ENCODE data around the gene DNAJB4. TPM values are rescaled to one million over a fixed set of nuclear protein-coding genes. Genes with fewer than 3 reads are reported as not detected.
A peak's percentile ranks its signal among the peaks of the same experiment; 100 is the strongest.

The DNAJB4 gene
- total RNA-seq, 2 experiments from 2014 or later = 19.2 to 22.7 TPM

DNA sequence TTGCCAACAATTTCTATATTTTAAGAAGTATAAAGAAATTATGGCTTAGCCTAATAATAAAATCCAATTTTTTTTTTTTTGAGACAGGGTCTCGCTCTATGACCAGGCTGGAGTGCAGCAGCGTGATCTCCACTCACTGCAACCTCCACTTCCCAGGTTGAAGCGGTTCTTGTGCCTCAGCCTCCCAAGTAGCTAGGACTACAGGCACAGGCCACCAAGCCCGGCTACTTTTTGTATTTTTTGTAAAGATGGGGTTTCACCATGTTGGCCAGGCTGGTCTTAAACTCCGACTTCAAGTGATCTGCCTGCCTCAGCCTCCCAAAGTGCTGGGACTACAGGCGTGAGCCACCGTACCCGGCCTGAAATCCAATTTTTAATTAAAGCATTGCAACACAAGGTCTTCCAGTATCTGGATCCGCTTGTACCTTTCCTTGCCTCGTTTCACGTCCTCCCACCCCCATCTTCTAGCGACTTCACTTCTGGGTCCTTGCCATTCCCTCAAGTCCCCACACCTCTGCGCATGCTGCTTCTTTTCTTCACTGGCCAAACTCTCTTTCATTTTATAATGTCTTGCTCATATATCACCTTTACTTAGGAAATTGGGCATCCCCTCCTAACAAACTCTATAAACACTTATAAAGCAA lies 28.2 kb upstream of the DNAJB4 start:
- ChIA-PET POLR2A (interaction anchor here (0.8 to 8.1 kb wide), 4 partner anchors 10 to 28 kb away, joined by 3 to 419 read pairs (median 37); partner anchors contain the start of gene DNAJB4), CTCF (interaction anchor here (0.6 kb wide), 1 partner anchor 180 kb away, joined by 3 read pairs; no protein-coding TSS in a partner anchor)
- Mint-ChIP-seq H3K36me3 (ENCODE audit: low read depth) (peaks cover 42% of the 10 kb centered on the region), H3K27ac (no peak overlapping the region), H3K9me3 (no peaks in the 10 kb centered on the region), H3K4me1 (ENCODE audit: low read depth) (peaks cover 52% of the 10 kb centered on the region), H3K27me3 (no peaks in the 10 kb centered on the region), H3K4me3 (no peak overlapping the region)
- peak overlapping the region; percentile 82 for H3K4me3 ChIP-seq (ENCODE audit: low read length)
- DNase-seq = peak in 3 of 14 experiments; percentile 13 to 35 (median 17)
- ATAC-seq (ENCODE audit: poor library complexity) = no peak
- H3K4me1 ChIP-seq (ENCODE audit: insufficient read depth, low read length) = peaks cover 50% of the 10 kb centered on the region
- no peaks in the 10 kb centered on the region for H3K27me3 ChIP-seq (ENCODE audit: control insufficient read depth in 1 of 2, insufficient read depth in 2 of 2, low read length in 2 of 2)
- H3K36me3 ChIP-seq (ENCODE audit: insufficient read depth, low read length) = peaks cover 23% of the 10 kb centered on the region
- TF ChIP-seq, protein P1, sequence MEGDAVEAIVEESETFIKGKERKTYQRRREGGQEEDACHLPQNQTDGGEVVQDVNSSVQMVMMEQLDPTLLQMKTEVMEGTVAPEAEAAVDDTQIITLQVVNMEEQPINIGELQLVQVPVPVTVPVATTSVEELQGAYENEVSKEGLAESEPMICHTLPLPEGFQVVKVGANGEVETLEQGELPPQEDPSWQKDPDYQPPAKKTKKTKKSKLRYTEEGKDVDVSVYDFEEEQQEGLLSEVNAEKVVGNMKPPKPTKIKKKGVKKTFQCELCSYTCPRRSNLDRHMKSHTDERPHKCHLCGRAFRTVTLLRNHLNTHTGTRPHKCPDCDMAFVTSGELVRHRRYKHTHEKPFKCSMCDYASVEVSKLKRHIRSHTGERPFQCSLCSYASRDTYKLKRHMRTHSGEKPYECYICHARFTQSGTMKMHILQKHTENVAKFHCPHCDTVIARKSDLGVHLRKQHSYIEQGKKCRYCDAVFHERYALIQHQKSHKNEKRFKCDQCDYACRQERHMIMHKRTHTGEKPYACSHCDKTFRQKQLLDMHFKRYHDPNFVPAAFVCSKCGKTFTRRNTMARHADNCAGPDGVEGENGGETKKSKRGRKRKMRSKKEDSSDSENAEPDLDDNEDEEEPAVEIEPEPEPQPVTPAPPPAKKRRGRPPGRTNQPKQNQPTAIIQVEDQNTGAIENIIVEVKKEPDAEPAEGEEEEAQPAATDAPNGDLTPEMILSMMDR (IDR thresholded peaks at IDR 0.05) = no peak
- H3K27ac ChIP-seq (ENCODE audit: low read depth in 1 of 2, low read length in 2 of 2) = peak overlapping the region; percentile 33 to 99
- intact Hi-C loops (cut with DNase I, micrococcal nuclease) = loop anchor here (2.0 to 10.0 kb wide), 4 partner anchors 199 to 292 kb away; partner anchors contain the start of genes MIGA1 (in 1 of the 2), USP33 (in 1 of the 2) and ZZZ3 (in 1 of the 2)
- H3K9me3 ChIP-seq (ENCODE audit: control insufficient read depth in 1 of 2, insufficient read depth in 1 of 2, low read length in 2 of 2) = no peaks in the 10 kb centered on the region

DNA sequence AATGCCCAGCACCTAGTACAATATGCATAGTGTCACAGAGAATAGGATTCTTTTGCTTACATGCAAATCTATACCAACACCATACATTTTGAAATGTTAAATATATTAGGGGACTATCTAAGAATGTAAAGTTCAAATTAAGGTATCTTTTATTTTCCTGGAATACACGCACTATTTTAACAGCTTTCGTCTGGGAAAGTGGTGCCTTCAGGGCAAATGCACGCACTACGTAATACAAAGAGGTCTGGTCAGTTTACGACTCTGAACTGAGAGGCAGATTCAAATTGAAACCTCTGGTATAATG lies 26.8 kb upstream of the DNAJB4 start:
- Mint-ChIP-seq H3K36me3 (ENCODE audit: low read depth) (peaks cover 33% of the 10 kb centered on the region), H3K27ac (no peak overlapping the region), H3K4me3 (no peak overlapping the region), H3K9me3 (no peaks in the 10 kb centered on the region), H3K27me3 (no peaks in the 10 kb centered on the region), H3K4me1 (ENCODE audit: low read depth) (peaks cover 43% of the 10 kb centered on the region)
- Histone ChIP-seq H3K36me3 (ENCODE audit: insufficient read depth, low read length) (peaks cover 23% of the 10 kb centered on the region), H3K27ac (ENCODE audit: low read depth in 1 of 2, low read length in 2 of 2) (peak overlapping the region; percentile 99), H3K27me3 (ENCODE audit: control insufficient read depth in 1 of 2, insufficient read depth in 2 of 2, low read length in 2 of 2) (no peaks in the 10 kb centered on the region), H3K4me3 (ENCODE audit: low read length) (peak overlapping the region; percentile 82), H3K9me3 (ENCODE audit: control insufficient read depth in 1 of 2, insufficient read depth in 1 of 2, low read length in 2 of 2) (no peaks in the 10 kb centered on the region), H3K4me1 (ENCODE audit: insufficient read depth, low read length) (peaks cover 42% of the 10 kb centered on the region)
- ChIA-PET POLR2A (interaction anchor here (0.9 to 8.1 kb wide), 19 partner anchors 11 to 1710 kb away, joined by 3 to 419 read pairs (median 8); partner anchors contain the start of genes DNAJB4, GIPC2, IFI44 and MIGA1), CTCF (interaction anchor here (0.8 to 3.1 kb wide), 4 partner anchors 13 to 295 kb away, joined by 3 to 19 read pairs (median 8); partner anchors contain the start of genes DNAJB4 and ZZZ3)
- no peak for DNase-seq
- TF ChIP-seq, protein P1 (IDR thresholded peaks at IDR 0.05) = no peak
- ATAC-seq (ENCODE audit: poor library complexity) = no peak
- intact Hi-C loops (cut with DNase I, micrococcal nuclease) = loop anchor here (1.0 to 10.0 kb wide), 6 partner anchors 8 to 293 kb away; partner anchors contain the start of genes MIGA1 (in 1 of the 2), USP33 (in 1 of the 2) and ZZZ3 (in 1 of the 2)

DNA sequence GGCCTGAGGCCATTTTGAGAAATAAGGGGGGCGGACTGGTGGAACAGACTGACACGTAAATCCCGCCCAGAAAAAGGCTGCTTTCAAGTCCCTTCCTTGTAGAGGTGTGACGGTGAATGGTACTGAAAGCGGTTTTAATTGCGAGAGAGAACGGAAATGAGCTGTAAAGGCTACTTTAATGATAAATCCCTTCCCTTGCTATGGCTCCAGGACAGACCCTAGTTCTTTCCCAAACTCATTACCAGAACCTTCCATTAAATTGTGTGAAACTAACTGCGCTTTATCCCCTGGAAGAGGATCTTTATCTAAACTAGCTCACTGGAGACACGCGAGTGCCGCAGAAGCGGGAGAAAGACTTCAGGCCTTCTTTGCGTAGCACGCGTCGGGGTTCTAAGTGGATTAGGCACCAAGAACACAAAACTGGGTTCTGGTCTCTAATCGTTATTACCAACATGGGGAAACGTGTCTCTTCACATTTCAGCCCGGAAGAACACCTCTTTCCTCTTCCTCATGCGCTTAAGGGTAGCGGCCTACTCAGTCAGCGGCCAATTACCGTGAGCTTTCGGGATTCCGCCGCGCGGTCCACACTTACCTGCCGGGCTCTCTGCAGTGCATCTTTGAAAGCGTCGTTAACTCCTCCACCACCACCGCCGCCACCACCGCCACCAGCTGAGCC lies 26.3 kb upstream of the DNAJB4 start:
- Mint-ChIP-seq H3K4me1 (ENCODE audit: low read depth) (peaks cover 41% of the 10 kb centered on the region), H3K36me3 (ENCODE audit: low read depth) (peaks cover 30% of the 10 kb centered on the region), H3K27me3 (no peaks in the 10 kb centered on the region), H3K27ac (no peak overlapping the region), H3K9me3 (no peaks in the 10 kb centered on the region), H3K4me3 (no peak overlapping the region)
- ChIA-PET POLR2A (interaction anchor here (0.6 to 8.1 kb wide), 29 partner anchors 10 to 1711 kb away, joined by 3 to 419 read pairs (median 5); partner anchors contain the start of genes DNAJB4, GIPC2, IFI44 and MIGA1), CTCF (interaction anchor here (0.8 to 3.1 kb wide), 4 partner anchors 14 to 295 kb away, joined by 3 to 19 read pairs (median 8); partner anchors contain the start of genes DNAJB4 and ZZZ3)
- Histone ChIP-seq H3K27me3 (ENCODE audit: control insufficient read depth in 1 of 2, insufficient read depth in 2 of 2, low read length in 2 of 2) (no peaks in the 10 kb centered on the region), H3K4me1 (ENCODE audit: insufficient read depth, low read length) (peaks cover 39% of the 10 kb centered on the region), H3K27ac (ENCODE audit: low read depth in 1 of 2, low read length in 2 of 2) (peak overlapping the region; percentile 99), H3K4me3 (ENCODE audit: low read length) (peak overlapping the region; percentile 82), H3K9me3 (ENCODE audit: control insufficient read depth in 1 of 2, insufficient read depth in 1 of 2, low read length in 2 of 2) (no peaks in the 10 kb centered on the region), H3K36me3 (ENCODE audit: insufficient read depth, low read length) (peaks cover 23% of the 10 kb centered on the region)
- TF ChIP-seq, protein P1 (IDR thresholded peaks at IDR 0.05) = no peak
- intact Hi-C loops (cut with DNase I, micrococcal nuclease) = loop anchor here (1.0 to 10.0 kb wide), 5 partner anchors 8 to 294 kb away; partner anchors contain the start of genes MIGA1 (in 1 of the 2), USP33 (in 1 of the 2) and ZZZ3 (in 1 of the 2)
- DNase-seq (peak; percentile 46 to 95 (median 64)), ATAC-seq (ENCODE audit: poor library complexity) (peak; percentile 55)
